CD4-positive, alpha-beta T cell treated with Interferon gamma for 1 hour (primary cell): ENCODE results near the gene HSFX1.

Experiments
- DNase-seq: peaks from one replicate; pipeline ENCODE4 v3.0.0-alpha.2; 2020

HSFX1 gene

GRCh38 chrX:149807747-149808458 is 34.0 kb downstream of the HSFX1 start:
- DNase-seq, result no peak

GRCh38 chrX:149818652-149819051 is 44.8 kb downstream of the HSFX1 start:
- no peak for DNase-seq

- no peak for DNase-seq
Measured at GRCh38 chrX:149819371-149819770, 45.5 kb downstream of the HSFX1 start.

DNA sequence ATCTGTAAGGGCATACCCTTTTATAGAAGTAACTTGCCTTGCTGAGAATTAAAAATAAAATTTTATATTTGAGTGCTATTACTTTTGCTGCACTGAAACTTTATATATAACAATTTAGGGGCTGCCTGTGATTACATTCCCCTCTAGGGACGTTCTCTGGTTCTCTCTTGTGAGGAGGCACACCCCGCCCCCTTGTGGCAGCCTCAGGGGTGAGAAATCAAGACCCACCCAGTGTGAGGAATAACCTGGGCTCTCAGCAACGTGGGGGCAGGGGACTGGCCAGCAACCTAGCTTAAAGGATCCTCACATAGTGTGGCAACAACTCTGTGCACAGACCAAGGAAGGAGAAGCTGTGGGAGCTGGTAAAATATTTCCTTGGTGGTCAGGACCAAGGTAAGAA is 51.6 kb downstream of the HSFX1 start:
- no peak for DNase-seq
